Activated gamma-delta T cell (primary cell): ENCODE data around the gene PLCB2.

ENCODE experiments used
- DNase-seq: peaks from one replicate; lab custom pipeline; 2025; lab: John Stamatoyannopoulos, UW

PLCB2 gene

GRCh38 chr15:40249477-40250303 lies 58.0 kb downstream of the PLCB2 start:
- DNase-seq = no peak

GRCh38 chr15:40248006-40248783 lies 59.5 kb downstream of the PLCB2 start:
- no peak for DNase-seq

GRCh38 chr15:40247406-40247971 lies 60.2 kb downstream of the PLCB2 start:
- DNase-seq = no peak

- no peak for DNase-seq
Observed at GRCh38 chr15:40246496-40247280, 61.0 kb downstream of the PLCB2 start.

- DNase-seq = no peak
Observed at GRCh38 chr15:40245666-40246450, 61.9 kb downstream of the PLCB2 start.

- DNase-seq = no peak
Observed at GRCh38 chr15:40244961-40245523, 62.7 kb downstream of the PLCB2 start.

- no peak for DNase-seq
Observed at GRCh38 chr15:40243126-40243810, 64.5 kb downstream of the PLCB2 start.

- DNase-seq = no peak
Observed at GRCh38 chr15:40242601-40243000, 65.1 kb downstream of the PLCB2 start.

GRCh38 chr15:40242213-40242599 lies 65.5 kb downstream of the PLCB2 start:
- DNase-seq = no peak

GRCh38 chr15:40241269-40242212 lies 66.2 kb downstream of the PLCB2 start:
- no peak for DNase-seq

- no peak for DNase-seq
Observed at GRCh38 chr15:40240619-40241221, 67.0 kb downstream of the PLCB2 start.

- no peak for DNase-seq
Observed at GRCh38 chr15:40239693-40240618, 67.8 kb downstream of the PLCB2 start.

GRCh38 chr15:40239404-40239692 lies 68.4 kb downstream of the PLCB2 start:
- DNase-seq = no peak

- DNase-seq = no peak
Observed at GRCh38 chr15:40238532-40239403, 69.0 kb downstream of the PLCB2 start, which contains the start of gene PAK6. TSS of gene PAK6 (plus strand) at chr15:40239063. CDS start at chr15:40264786, 25,723 bp downstream.
